Psoas muscle (tissue), 8 donors: Measurements from ENCODE around the gene DR1. TPM values are rescaled to one million over a fixed set of nuclear protein-coding genes. Genes with fewer than 3 reads are reported as not detected.
A peak's percentile ranks its signal among the peaks of the same experiment; 100 is the strongest.

Experiments
- ATAC-seq, 4 donors: fragments of 200-7000 bp; cut with Tn5 transposase; one replicate each; pipeline ENCODE4 v1.9.1; 2020; ENCODE audit warnings: moderate library complexity in 3 of 4, mild to moderate bottlenecking in 2 of 4
- DNase-seq, 2 donors: peaks; one replicate each; pipeline ENCODE4 v3.0.0-alpha.2; 2020
- H3K27ac ChIP-seq: fragments of 200-600 bp; one replicate; pipeline ENCODE4 v1.8.0; 2022
- H3K27me3 ChIP-seq, 3 donors: fragments of 200-600 bp in 1 of 3; one replicate each; pipeline versions ENCODE4 v1.6.1 to v1.8.0; 2013 to 2022; ENCODE audit warnings: low read length in 2 of 3, mild to moderate bottlenecking in 2 of 3, moderate library complexity in 1 of 3; ENCODE audit not compliant: insufficient read depth in 3 of 3
- H3K36me3 ChIP-seq, 2 donors: fragments of 200-600 bp in 1 of 2; one replicate each; pipeline versions ENCODE4 v1.6.1 to v1.8.0; 2013 to 2022; ENCODE audit warnings: low read depth in 1 of 2, mild to moderate bottlenecking in 1 of 2, moderate library complexity in 1 of 2; ENCODE audit not compliant: insufficient read depth in 1 of 2
- H3K4me1 ChIP-seq: fragments of 200-600 bp; one replicate; pipeline ENCODE4 v1.8.0; 2022
- H3K4me3 ChIP-seq: fragments of 200-600 bp; one replicate; pipeline ENCODE4 v1.8.0; 2022; ENCODE audit warnings: mild to moderate bottlenecking
- H3K9me3 ChIP-seq: fragments of 200-600 bp; one replicate; pipeline ENCODE4 v1.8.0; 2022
- WGBS, 3 donors: extraction: QIAGEN DNeasy Blood & Tissue Kit; methylation state at CpG; one replicate each; pipeline versions ENCODE4 v1.1.6 to v1.1.7; 2013; 5-methylcytosine and 5-hydroxymethylcytosine counted together
- intact Hi-C, 2 donors: fragments of 100-400 bp; cut with DNase I; formaldehyde crosslinking; loops; one replicate each; pipeline versions ENCODE4 v1.11.0 to v1.14.2; 2022
- polyA plus RNA-seq, 3 donors: library from polyadenylated mRNA; stranded (reverse); fragments of 200-250 nt; gene quantifications; one replicate each; pipeline ENCODE4 v1.2.3, GENCODE V29; 2013
- total RNA-seq, 4 donors: library from RNA; stranded (reverse); fragmentation: NEBNext Ultra II Directional in 2 of 4; extraction: Animal tissue kit (Norgen Biotek cat#: 25700) in 2 of 4; gene quantifications; one replicate each; pipeline versions ENCODE4 v1.2.1 to v1.2.4, GENCODE V29; 2021 to 2023
- TF ChIP-seq, protein P1 (sequence below): fragments of 200-600 bp; IDR thresholded peaks from one replicate; pipeline ENCODE4 v1.8.0; 2022; ENCODE audit warnings: antibody characterized with exemption
- donor health status: healthy with polysubstance abuse.
- donor health status: DM: no; HTN: no; CAD: no; lungs with moderate emphysema.
- donor health status: Bipolar disorder and iron deficiency.
- donor health status: healthy.
- donor health status: DM: yes; HTN: yes; CAD: no.
- donor health status: DM: no; HTN: no; CAD: no.
- donor health status: DM: no; HTN: no; CAD: no.
- donor health status: DM: yes; HTN: yes; CAD: no.

The DR1 gene
- total and polyA plus RNA-seq, 7 donors, result 13.6 to 46.7 (median 38.1) TPM

DNA sequence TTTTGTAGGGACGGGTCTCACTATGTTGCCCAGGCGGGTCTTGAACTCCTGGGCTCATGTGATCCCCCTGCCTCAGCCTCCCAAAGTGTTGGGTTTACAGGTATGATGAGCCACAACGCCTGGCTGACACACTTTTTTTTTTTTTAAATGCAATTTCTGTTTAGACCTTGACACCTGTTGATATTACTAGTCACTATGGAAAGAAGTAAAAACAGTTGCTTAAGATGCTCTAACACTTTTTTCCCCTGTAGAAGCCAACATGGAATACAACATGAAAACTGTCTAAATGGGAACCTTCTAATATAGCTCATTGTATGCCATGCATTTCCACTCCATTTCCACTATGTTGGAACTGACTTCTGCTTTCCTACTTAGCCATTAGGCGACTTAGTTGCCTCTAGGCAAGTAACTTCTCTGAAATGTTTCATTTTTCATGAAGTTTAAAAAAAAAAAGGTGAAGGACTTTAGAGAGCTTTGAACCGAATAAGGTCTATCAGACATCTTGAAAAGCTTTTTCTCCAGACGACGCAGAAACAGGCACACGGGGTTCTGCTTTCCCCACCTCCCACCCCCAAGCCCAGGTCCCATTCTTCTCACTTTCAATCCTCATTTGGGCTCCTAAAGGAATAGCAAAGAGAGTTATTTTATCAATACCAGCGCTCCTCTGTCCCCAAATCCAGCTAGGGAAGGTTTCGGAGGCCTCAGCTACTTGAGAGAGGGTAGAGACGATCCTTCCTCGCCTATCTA lies 648 bp upstream of the DR1 start:
- intact Hi-C loops, result loop anchor here (5.0 kb wide), 2 partner anchors 43 to 102 kb away; partner anchors contain the start of gene FNBP1L (in 1 of the 2)
- H3K36me3 ChIP-seq, result no peaks in the 10 kb centered on the region
- H3K4me3 ChIP-seq, result peak overlapping the region; percentile 93
- H3K9me3 ChIP-seq, result no peaks in the 10 kb centered on the region
- WGBS, 3 donors, result 17 to 20% (median 19%) methylated on average over 12 of the region's 12 CpGs
- H3K27me3 ChIP-seq, result no peaks in the 10 kb centered on the region
- peak in 2 of 4 donors; percentile 0 to 2 for ATAC-seq
- DNase-seq, result no peak
- H3K27ac ChIP-seq, result peak overlapping the region; percentile 94
- TF ChIP-seq, protein P1, sequence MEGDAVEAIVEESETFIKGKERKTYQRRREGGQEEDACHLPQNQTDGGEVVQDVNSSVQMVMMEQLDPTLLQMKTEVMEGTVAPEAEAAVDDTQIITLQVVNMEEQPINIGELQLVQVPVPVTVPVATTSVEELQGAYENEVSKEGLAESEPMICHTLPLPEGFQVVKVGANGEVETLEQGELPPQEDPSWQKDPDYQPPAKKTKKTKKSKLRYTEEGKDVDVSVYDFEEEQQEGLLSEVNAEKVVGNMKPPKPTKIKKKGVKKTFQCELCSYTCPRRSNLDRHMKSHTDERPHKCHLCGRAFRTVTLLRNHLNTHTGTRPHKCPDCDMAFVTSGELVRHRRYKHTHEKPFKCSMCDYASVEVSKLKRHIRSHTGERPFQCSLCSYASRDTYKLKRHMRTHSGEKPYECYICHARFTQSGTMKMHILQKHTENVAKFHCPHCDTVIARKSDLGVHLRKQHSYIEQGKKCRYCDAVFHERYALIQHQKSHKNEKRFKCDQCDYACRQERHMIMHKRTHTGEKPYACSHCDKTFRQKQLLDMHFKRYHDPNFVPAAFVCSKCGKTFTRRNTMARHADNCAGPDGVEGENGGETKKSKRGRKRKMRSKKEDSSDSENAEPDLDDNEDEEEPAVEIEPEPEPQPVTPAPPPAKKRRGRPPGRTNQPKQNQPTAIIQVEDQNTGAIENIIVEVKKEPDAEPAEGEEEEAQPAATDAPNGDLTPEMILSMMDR, result no peak
- H3K4me1 ChIP-seq, result peaks cover 20% of the 10 kb centered on the region

DNA sequence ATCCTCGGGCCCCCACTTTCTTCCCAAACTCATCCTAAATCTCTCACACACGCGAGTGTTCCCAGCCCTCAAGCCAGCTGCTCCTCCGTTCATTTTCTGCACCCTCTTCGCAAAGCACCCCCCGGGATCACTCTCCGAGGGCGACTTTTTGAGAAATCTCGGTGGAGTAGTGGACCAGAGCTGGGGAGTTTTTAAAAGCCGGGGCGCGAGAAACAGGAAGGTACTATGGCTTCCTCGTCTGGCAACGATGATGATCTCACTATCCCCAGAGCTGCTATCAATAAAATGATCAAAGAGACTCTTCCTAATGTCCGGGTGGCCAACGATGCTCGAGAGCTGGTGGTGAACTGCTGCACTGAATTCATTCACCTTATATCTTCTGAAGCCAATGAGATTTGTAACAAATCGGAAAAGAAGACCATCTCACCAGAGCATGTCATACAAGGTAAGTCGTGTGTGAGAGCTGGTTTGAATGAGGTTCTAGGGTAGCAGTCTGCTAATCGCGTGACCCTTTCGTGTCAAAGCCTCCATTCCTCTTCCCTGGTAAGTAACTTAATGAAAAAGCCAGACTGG lies 800 bp downstream of the DR1 start:
- Histone ChIP-seq H3K27ac (peak overlapping the region; percentile 94), H3K4me1 (peaks cover 31% of the 10 kb centered on the region), H3K9me3 (no peaks in the 10 kb centered on the region), H3K4me3 (peak overlapping the region; percentile 93), H3K36me3 (no peaks in the 10 kb centered on the region), H3K27me3 (no peaks in the 10 kb centered on the region)
- ATAC-seq (peak in 2 of 4 donors; percentile 11 to 26), DNase-seq (no peak)
- TF ChIP-seq, protein P1, result no peak
- intact Hi-C loops, result loop anchor here (5.0 kb wide), 2 partner anchors 44 to 101 kb away; partner anchors contain the start of gene FNBP1L (in 1 of the 2)
- WGBS, 3 donors, result 0 to 1% (median 0%) methylated on average over 22 of the region's 22 CpGs

DNA sequence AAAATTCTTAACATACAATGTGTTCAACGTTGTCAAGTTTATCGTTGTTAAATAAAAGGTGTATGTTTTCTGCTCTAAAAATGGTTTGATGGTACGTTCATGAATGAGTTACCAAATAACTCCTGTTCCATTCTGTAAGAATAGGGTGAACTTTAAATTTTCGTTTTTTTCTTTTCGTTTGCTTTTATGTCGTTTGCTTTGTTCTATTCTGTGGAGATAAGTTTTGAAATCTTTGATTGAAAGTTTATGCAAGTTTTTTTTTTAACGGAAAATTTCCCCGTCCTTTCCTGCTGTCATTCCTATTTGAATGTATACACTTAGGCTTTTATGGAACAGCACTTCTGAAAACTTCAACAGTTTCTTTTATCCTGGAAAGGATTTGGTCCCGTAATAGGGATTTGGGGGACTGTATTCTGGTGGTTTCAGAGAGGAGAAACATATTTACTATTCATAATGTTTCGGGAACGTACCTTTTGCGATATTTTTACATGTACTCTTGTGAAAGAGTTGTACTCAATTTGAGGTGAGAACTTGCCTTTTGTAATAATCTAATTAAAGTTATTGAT lies 1.7 kb downstream of the DR1 start:
- peak overlapping the region; percentile 94 for H3K27ac ChIP-seq
- no peak for ATAC-seq
- H3K27me3 ChIP-seq, result no peaks in the 10 kb centered on the region
- TF ChIP-seq, protein P1, result no peak
- H3K4me1 ChIP-seq, result peaks cover 38% of the 10 kb centered on the region
- DNase-seq, result no peak
- H3K4me3 ChIP-seq, result peak overlapping the region; percentile 93
- intact Hi-C loops, result loop anchor here (5.0 kb wide), 2 partner anchors 45 to 100 kb away; partner anchors contain the start of gene FNBP1L (in 1 of the 2)
- H3K36me3 ChIP-seq, result no peaks in the 10 kb centered on the region
- WGBS, 3 donors, result 2% methylated on average over 12 of the region's 12 CpGs
- H3K9me3 ChIP-seq, result no peaks in the 10 kb centered on the region

DNA sequence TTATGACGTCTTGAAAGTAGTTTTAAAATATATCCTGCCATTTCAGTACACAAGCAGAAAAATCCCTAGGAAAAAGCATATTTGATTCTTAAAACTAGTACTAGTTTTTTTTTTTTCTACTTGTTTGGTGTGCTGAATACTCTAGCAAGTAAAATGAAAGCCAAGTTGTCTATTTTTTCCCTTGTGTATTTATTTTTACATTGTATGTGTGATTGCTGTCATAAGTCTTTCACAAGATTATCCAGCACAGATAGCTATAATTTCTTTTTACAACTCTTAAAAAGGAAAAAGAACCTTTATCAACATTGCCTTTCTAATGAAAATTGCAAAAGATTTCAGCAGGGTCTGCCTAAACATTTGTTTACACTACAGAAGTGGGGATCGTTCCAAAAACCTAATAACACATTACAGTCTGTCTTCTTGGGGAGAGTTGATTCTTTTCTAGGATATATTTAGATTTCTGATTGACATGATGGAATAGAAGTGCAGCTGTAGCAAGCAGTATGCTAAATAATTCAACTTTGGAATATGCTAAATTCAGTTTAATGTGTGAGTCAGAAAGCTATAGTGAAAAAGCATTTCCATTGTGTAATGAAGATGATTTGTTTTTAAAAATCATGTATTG lies 2.5 kb downstream of the DR1 start:
- H3K9me3 ChIP-seq, result no peaks in the 10 kb centered on the region
- peak overlapping the region; percentile 93 for H3K4me3 ChIP-seq
- no peaks in the 10 kb centered on the region for H3K27me3 ChIP-seq
- intact Hi-C loops, result loop anchor here (5.0 kb wide), 2 partner anchors 46 to 99 kb away; partner anchors contain the start of gene FNBP1L (in 1 of the 2)
- ATAC-seq (no peak), DNase-seq (no peak)
- 0 to 2% (median 0%) methylated on average over 2 of the region's 2 CpGs for WGBS, 3 donors
- TF ChIP-seq, protein P1, result no peak
- H3K4me1 ChIP-seq, result peaks cover 46% of the 10 kb centered on the region
- H3K36me3 ChIP-seq, result peaks cover 0 to 3% of the 10 kb centered on the region in 2 donors
- peak overlapping the region; percentile 94 for H3K27ac ChIP-seq
